Measurements from ENCODE around the gene PALD1. TPM values are rescaled to one million over a fixed set of nuclear protein-coding genes. Genes with fewer than 3 reads are reported as not detected.

PALD1 gene
- total and polyA plus RNA-seq, 2 of the 4 experiments (the other 2 are of a cell fraction) = 0.12 to 0.18 TPM

DNA sequence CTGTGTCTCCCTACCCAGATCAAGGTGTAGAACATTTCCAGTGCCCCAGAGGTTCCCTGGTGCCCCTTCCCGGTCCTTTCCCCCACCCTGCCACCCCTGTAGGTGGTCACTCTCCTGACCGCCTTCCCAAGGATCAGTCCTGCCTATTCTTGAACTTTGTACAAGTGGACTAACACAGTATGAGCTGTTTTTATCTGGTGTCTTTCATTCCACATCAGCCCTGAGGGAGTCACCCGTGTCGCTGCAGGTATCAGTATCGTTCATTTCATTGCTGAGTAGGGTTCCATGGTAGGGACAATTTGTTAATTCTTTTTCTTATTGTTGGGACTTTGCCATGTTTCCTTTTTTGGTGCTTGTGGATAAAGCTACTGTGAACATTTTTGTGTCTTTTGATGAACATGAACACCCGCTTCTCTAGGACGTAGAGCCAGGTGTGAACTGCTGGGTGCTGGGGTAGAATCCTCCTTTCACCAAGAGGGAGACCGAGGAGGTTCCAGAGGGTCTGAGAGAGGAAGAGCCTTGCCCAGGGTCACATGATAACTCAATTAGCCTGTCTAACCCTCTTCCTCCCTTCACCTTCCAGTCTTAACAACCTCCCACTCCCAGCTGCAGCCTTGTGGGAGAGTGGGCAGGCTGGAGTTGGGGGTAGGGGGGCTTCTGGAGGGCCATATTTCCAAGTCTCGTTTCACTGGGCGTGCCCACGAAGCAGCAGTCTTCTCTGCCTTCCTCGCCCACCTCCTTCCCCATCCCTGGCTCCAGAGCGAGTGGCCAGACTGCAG is 18.0 kb downstream of the PALD1 start:
- H2AFZ ChIP-seq (replicated peaks; ENCODE audit: low read length, poor library complexity) = no peak overlapping the region
- no peaks in the 10 kb centered on the region for H4K20me1 ChIP-seq (ENCODE audit: insufficient read depth, low read length)
- no peak overlapping the region for H3K14ac ChIP-seq (replicated peaks; ENCODE audit: low read depth, low read length)
- no peak overlapping the region for H4K91ac ChIP-seq (ENCODE audit: insufficient read depth, low read depth, low read length)
- no peaks in the 10 kb centered on the region for H3K79me1 ChIP-seq (ENCODE audit: low read depth in 1 of 2, low read length in 2 of 2)
- peaks cover 22% of the 10 kb centered on the region for H3K27me3 ChIP-seq (ENCODE audit: control insufficient read depth, insufficient read depth, low read length)
- dilution Hi-C loops (cut with HindIII; ENCODE audit: low sequenced_read_pairs, unreplicated experiment) = no loop called here
- no peak overlapping the region for H3K18ac ChIP-seq (ENCODE audit: low read depth, low read length)
- H2BK5ac ChIP-seq (ENCODE audit: low read depth, low read length, poor library complexity, severe bottlenecking) = no peak overlapping the region
- no peaks in the 10 kb centered on the region for H3K36me3 ChIP-seq (ENCODE audit: control insufficient read depth, insufficient read depth, low read length)
- 100% methylated on average over 2 of the region's 13 CpGs; no CpG with 5 or more reads in 1 of the 2 experiments for WGBS, 2 experiments (ENCODE audit: extremely low coverage in 2 of 2, insufficient read length in 1 of 2)
- TF ChIP-seq CHD1 (IDR thresholded peaks at IDR 0.05; ENCODE audit: low read depth, low read length) = no peak
- no peak for TF ChIP-seq MAFK (IDR thresholded peaks at IDR 0.05; ENCODE audit: low read depth, low read length)
- no peak for TF ChIP-seq RFX5 (IDR thresholded peaks at IDR 0.05; ENCODE audit: low read depth, low read length)
- TF ChIP-seq ELK1 (IDR thresholded peaks at IDR 0.05; ENCODE audit: borderline replicate concordance, low read depth, low read length) = no peak
- TF ChIP-seq CEBPB (IDR thresholded peaks at IDR 0.05; ENCODE audit: low read depth, low read length) = no peak
- TF ChIP-seq FOS (IDR thresholded peaks at IDR 0.05; ENCODE audit: low read depth, low read length) = no peak
- TF ChIP-seq NFE2L2 (IDR thresholded peaks at IDR 0.05; ENCODE audit: low read depth, low read length) = no peak
- TF ChIP-seq SMC3 (IDR thresholded peaks at IDR 0.05; ENCODE audit: low read depth, low read length) = no peak
- TF ChIP-seq RCOR1 (IDR thresholded peaks at IDR 0.05; ENCODE audit: insufficient replicate concordance, low read length) = no peak
- TF ChIP-seq MXI1 (IDR thresholded peaks at IDR 0.05; ENCODE audit: borderline replicate concordance, low read depth, low read length) = no peak
- H2BK120ac ChIP-seq (ENCODE audit: low read depth, low read length) = no peak overlapping the region
- H3K4me3 ChIP-seq (ENCODE audit: insufficient read depth, low read depth, low read length) = no peak overlapping the region
- H3K9me3 ChIP-seq (ENCODE audit: control insufficient read depth, insufficient read depth, low read length) = no peaks in the 10 kb centered on the region
- no peak overlapping the region for H2BK15ac ChIP-seq (ENCODE audit: low read depth, low read length)
- ATAC-seq (ENCODE audit: low read depth) (no peak), DNase-seq (no peak)
- intact Hi-C loops (cut with micrococcal nuclease) = no loop called here
- no peaks in the 10 kb centered on the region; the same call in 1 of the 2 replicates for H3K4me1 ChIP-seq (ENCODE audit: control insufficient read depth, insufficient read depth, low read length)
- H2AK9ac ChIP-seq (replicated peaks; ENCODE audit: low read depth, low read length, poor library complexity) = no peak overlapping the region
- no peak overlapping the region for H3K56ac ChIP-seq (ENCODE audit: extremely low read depth, insufficient read depth, low read length)
- POLR2A ChIA-PET (ENCODE audit: unreplicated experiment) = no interaction called here
- no peak overlapping the region for H3K9ac ChIP-seq (ENCODE audit: low read depth, low read length)
- H3K23ac ChIP-seq (ENCODE audit: low read depth, low read length) = no peak overlapping the region
- no peak overlapping the region for H2AK5ac ChIP-seq (ENCODE audit: low read depth, low read length)
- H4K5ac ChIP-seq (ENCODE audit: low read depth, low read length) = no peak overlapping the region
- in situ Hi-C loops (cut with MboI; ENCODE audit: low sequenced_read_pairs) = no loop called here
- CTCF ChIA-PET = no interaction called here
- H3K4me2 ChIP-seq (ENCODE audit: low read depth, low read length) = no peak overlapping the region
- H4K8ac ChIP-seq (ENCODE audit: low read depth in 2 of 2, low read length in 2 of 2) = no peak overlapping the region
- H3K27ac ChIP-seq (ENCODE audit: insufficient read depth, low read length) = no peak overlapping the region
- no peak overlapping the region for H3K4ac ChIP-seq (ENCODE audit: low read depth, low read length)
- no peaks in the 10 kb centered on the region; the same call in 1 of the 2 replicates for H3K9me1 ChIP-seq (ENCODE audit: insufficient read depth, low read length)
- no TSS peak for BruUV-seq (replicated peaks)
- H2BK20ac ChIP-seq (ENCODE audit: low read depth, low read length) = no peak overlapping the region

All from IMR-90 (cell line).